Gastroesophageal sphincter (tissue), 4 donors: ENCODE measurements around the gene GFRA4. TPM values are rescaled to one million over a fixed set of nuclear protein-coding genes. Genes with fewer than 3 reads are reported as not detected.

Experiments
- ATAC-seq: fragments of 150-250 bp; one replicate; pipeline ENCODE4 v1.9.1; 2016; ENCODE audit warnings: mild to moderate bottlenecking, moderate library complexity
- H3K27ac ChIP-seq, 4 donors: fragments of 200-600 bp; sonication (generic) in 3 of 4; 1 replicate in 3 of 4; 2 replicates in 1 of 4; pipeline ENCODE4 v1.5.1; 2016 to 2019
- H3K27me3 ChIP-seq: fragments of 200-600 bp; sonication (generic); one replicate; pipeline ENCODE4 v1.5.1; 2019
- H3K36me3 ChIP-seq, 2 donors: fragments of 200-600 bp; sonication (generic); one replicate each; pipeline ENCODE4 v1.5.1; 2019; ENCODE audit warnings: control low read depth in 1 of 2
- H3K4me1 ChIP-seq, 3 donors: fragments of 200-600 bp; sonication (generic); 1 replicate in 2 of 3; 2 replicates in 1 of 3; pipeline ENCODE4 v1.5.1; 2016 to 2019; ENCODE audit warnings: control low read depth in 2 of 3
- H3K4me3 ChIP-seq, 2 donors: fragments of 200-600 bp; sonication (generic); one replicate each; pipeline ENCODE4 v1.5.1; 2019; ENCODE audit warnings: mild to moderate bottlenecking in 1 of 2, moderate library complexity in 1 of 2
- H3K9me3 ChIP-seq, 3 donors: fragments of 200-600 bp; sonication (generic); one replicate each; pipeline ENCODE4 v1.5.1; 2017 to 2019; ENCODE audit warnings: control low read depth in 2 of 3
- EP300 ChIP-seq: sonication (generic); formaldehyde crosslinking; IDR thresholded peaks from one replicate; pipeline ENCODE4 v1.6.1; 2017; ENCODE audit warnings: antibody characterized with exemption, mild to moderate bottlenecking
- POLR2A ChIP-seq, 2 donors: fragments of 450-650 bp; IDR thresholded peaks; one replicate each; pipeline ENCODE4 v1.6.1; 2017; ENCODE audit warnings: antibody characterized with exemption in 2 of 2, mild to moderate bottlenecking in 2 of 2, moderate library complexity in 1 of 2
- POLR2AphosphoS5 ChIP-seq: sonication (generic); formaldehyde crosslinking; IDR thresholded peaks from one replicate; pipeline ENCODE4 v1.6.1; 2017; ENCODE audit warnings: antibody characterized with exemption
- WGBS, 2 donors: methylation state at CpG; one replicate each; pipeline ENCODE4 v1.1.5; 2018; ENCODE audit warnings: low coverage in 1 of 2; 5-methylcytosine and 5-hydroxymethylcytosine counted together
- total RNA-seq, 4 donors: library from RNA; depleted of rRNA; stranded (reverse); fragments of >200 nt; gene quantifications; one replicate each; pipeline ENCODE4 v1.1.0, GENCODE V29; 2016
- TF ChIP-seq, protein P1 (sequence below), 4 experiments: fragments of 200-600 bp in 2 of 4; fragments of 450-650 bp in 2 of 4; sonication (generic) in 1 of 4; IDR thresholded peaks; one replicate each; pipeline ENCODE4 v1.5.1; 2017 to 2019; ENCODE audit warnings: antibody characterized with exemption in 4 of 4, mild to moderate bottlenecking in 2 of 4, moderate library complexity in 2 of 4

Gene GFRA4
- total RNA-seq, 4 donors from 2014 or later = not detected

DNA sequence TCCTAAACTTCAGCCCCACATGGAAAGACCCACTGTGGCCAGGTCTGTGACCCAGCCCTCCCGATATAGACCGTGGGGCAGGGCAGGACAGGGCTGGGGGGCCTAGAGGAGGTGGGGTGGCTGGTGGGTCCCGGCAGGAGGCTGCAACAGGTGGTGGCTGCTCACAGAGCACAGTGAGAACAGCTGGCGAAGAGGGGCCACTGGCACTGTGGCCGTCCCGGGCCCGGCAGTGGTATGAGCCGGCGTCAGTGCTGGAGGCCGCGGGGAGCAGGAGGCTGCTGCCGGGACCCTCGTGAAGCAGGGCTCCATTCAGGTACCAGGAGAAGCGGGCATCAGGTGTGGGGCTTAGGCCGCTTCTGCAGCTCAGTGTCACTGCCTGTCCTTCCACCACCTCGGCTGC lies 35.8 kb upstream of the GFRA4 start:
- Histone ChIP-seq H3K27me3 (no peaks in the 10 kb centered on the region), H3K4me1 (no peaks in the 10 kb centered on the region), H3K27ac (no peak overlapping the region), H3K9me3 (peaks cover 0 to 6% (median 0%) of the 10 kb centered on the region in 3 donors), H3K36me3 (no peaks in the 10 kb centered on the region), H3K4me3 (no peak overlapping the region)
- TF ChIP-seq POLR2AphosphoS5 (no peak), POLR2A (IDR thresholded peaks at IDR 0.05) (no peak), EP300 (no peak)
- TF ChIP-seq, protein P1, sequence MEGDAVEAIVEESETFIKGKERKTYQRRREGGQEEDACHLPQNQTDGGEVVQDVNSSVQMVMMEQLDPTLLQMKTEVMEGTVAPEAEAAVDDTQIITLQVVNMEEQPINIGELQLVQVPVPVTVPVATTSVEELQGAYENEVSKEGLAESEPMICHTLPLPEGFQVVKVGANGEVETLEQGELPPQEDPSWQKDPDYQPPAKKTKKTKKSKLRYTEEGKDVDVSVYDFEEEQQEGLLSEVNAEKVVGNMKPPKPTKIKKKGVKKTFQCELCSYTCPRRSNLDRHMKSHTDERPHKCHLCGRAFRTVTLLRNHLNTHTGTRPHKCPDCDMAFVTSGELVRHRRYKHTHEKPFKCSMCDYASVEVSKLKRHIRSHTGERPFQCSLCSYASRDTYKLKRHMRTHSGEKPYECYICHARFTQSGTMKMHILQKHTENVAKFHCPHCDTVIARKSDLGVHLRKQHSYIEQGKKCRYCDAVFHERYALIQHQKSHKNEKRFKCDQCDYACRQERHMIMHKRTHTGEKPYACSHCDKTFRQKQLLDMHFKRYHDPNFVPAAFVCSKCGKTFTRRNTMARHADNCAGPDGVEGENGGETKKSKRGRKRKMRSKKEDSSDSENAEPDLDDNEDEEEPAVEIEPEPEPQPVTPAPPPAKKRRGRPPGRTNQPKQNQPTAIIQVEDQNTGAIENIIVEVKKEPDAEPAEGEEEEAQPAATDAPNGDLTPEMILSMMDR (IDR thresholded peaks at IDR 0.05) = no peak
- no peak for ATAC-seq
- WGBS, 2 donors = 100% methylated on average over 1 of the region's 16 CpGs; no CpG with 5 or more reads in 1 of the 2 donors

DNA sequence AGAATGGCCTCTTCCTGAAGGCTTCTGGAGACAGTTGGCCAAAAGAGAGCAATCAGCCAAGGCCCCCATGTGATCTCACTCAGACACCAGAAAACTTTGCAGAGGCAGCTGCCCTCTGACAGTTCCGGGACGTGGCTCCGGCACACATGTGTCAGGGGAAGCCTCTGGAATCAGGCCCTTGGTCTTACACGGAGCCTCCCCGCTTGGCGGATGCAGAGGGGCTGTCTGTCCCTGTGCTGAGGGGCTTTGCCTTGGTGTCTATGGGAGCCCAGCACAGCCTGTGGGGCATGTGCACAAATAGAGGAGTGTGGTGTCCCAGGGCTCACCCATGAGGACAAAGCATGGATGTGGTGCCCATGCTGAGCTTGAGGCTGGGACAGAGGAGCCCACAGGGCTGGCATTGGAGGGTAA lies 35.4 kb upstream of the GFRA4 start:
- Histone ChIP-seq H3K9me3 (peaks cover 0 to 6% (median 0%) of the 10 kb centered on the region in 3 donors), H3K4me1 (no peaks in the 10 kb centered on the region), H3K4me3 (no peak overlapping the region), H3K27me3 (no peaks in the 10 kb centered on the region), H3K36me3 (no peaks in the 10 kb centered on the region), H3K27ac (no peak overlapping the region)
- no peak for ATAC-seq
- WGBS, 2 donors = no CpG with 5 or more reads among the region's 6 CpGs
- no peak for TF ChIP-seq EP300
- TF ChIP-seq, protein P1 (IDR thresholded peaks at IDR 0.05) = no peak
- TF ChIP-seq POLR2A (IDR thresholded peaks at IDR 0.05) = no peak
- no peak for TF ChIP-seq POLR2AphosphoS5

DNA sequence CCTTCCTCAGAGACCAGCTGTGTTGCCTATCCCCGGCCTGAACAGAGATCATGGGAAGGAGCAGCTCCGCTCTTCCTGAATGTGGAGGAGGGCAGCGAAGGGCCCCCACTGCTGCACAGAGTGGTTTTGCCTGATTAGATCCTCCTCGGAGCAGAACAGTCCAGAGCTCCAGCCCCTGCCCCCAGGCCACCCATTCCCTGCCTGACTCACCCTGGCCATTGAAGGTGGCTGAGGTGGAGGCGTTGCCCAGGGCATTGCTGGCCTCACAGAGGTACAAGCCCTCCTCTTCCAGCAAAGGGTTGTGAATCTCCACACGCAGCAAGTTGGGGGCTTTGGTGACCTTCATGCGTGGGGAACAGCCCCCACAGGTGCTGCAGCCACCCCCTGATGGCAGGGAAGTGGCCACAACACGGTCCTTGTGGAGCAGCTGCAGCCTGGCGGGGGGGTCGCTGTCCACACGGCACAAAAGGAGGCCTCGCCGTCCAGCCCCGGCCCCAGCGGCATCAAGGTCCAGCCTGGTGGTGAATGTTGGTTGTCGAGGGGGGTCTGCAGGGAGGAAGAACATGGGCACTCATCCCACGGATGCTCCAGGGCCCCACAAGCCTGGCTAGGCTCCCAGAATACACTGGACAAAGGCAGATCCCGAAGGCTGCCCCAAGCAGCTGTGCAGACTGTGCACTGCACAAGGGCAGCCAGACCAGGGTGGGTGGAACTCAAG lies 34.5 kb upstream of the GFRA4 start:
- WGBS, 2 donors = no CpG with 5 or more reads among the region's 18 CpGs
- H3K4me3 ChIP-seq = no peak overlapping the region
- no peaks in the 10 kb centered on the region for H3K27me3 ChIP-seq
- ATAC-seq = no peak
- H3K9me3 ChIP-seq = peaks cover 0 to 6% (median 0%) of the 10 kb centered on the region in 3 donors
- TF ChIP-seq, protein P1 (IDR thresholded peaks at IDR 0.05) = no peak
- H3K27ac ChIP-seq = no peak overlapping the region
- H3K4me1 ChIP-seq = no peaks in the 10 kb centered on the region
- H3K36me3 ChIP-seq = no peaks in the 10 kb centered on the region

DNA sequence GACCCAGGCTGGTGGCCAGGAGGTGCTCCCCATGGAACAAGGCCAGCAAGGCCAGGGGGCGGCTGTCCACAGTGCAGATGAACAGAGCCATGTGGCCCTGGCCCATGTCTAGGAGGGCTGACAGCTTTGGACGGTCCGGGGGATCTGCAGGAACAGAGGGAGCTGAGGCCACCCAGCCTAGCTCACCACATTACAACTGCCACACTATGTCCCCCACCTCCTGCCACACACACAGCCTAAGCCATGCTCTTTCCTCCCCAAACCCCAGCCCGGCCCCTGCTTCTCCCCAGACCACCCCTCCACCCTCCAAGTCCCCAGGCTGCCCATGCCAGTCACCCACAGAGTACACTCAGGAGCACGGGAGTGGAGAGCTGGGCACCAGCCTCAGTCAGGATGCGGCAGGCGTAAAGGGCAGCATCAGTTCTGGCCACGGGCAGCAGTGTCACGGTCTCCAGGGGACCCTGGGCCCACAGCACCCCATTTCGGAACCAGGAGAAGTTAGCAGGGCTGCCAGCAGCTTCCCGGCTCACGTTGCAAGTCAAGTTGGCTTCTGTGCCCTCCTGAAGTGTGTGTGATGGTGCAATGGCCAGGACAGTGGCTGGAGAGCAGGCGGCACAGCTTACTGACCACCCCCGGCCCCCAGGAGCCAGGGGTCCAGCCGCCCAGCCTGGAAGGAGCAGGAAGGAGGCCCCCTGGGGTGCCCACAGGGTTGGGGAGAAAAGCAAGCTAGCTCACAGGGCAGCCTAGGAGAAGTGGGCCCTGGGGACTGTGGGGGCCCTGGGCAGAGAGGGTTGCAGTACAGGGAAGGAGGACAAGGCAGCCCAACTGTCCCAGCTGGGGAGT lies 33.8 kb upstream of the GFRA4 start:
- WGBS, 2 donors = 100% methylated on average over 4 of the region's 15 CpGs; no CpG with 5 or more reads in 1 of the 2 donors
- ATAC-seq = no peak
- no peak for TF ChIP-seq EP300
- no peak for TF ChIP-seq POLR2A (IDR thresholded peaks at IDR 0.05)
- TF ChIP-seq, protein P1 (IDR thresholded peaks at IDR 0.05) = no peak
- no peak for TF ChIP-seq POLR2AphosphoS5
- Histone ChIP-seq H3K27me3 (no peaks in the 10 kb centered on the region), H3K27ac (no peak overlapping the region), H3K4me1 (no peaks in the 10 kb centered on the region), H3K9me3 (peaks cover 0 to 6% (median 0%) of the 10 kb centered on the region in 3 donors), H3K36me3 (no peaks in the 10 kb centered on the region), H3K4me3 (no peak overlapping the region)
